HG02870 (cell line): ENCODE measurements around the gene ANKFY1.

Source experiments
- ATAC-seq: cut with Tn5 transposase; IDR thresholded peaks from one replicate; pipeline ENCODE4 v1.9.1; 2021; ENCODE audit warnings: mild to moderate bottlenecking, moderate library complexity; ENCODE audit not compliant: unreplicated experiment

The ANKFY1 gene

DNA sequence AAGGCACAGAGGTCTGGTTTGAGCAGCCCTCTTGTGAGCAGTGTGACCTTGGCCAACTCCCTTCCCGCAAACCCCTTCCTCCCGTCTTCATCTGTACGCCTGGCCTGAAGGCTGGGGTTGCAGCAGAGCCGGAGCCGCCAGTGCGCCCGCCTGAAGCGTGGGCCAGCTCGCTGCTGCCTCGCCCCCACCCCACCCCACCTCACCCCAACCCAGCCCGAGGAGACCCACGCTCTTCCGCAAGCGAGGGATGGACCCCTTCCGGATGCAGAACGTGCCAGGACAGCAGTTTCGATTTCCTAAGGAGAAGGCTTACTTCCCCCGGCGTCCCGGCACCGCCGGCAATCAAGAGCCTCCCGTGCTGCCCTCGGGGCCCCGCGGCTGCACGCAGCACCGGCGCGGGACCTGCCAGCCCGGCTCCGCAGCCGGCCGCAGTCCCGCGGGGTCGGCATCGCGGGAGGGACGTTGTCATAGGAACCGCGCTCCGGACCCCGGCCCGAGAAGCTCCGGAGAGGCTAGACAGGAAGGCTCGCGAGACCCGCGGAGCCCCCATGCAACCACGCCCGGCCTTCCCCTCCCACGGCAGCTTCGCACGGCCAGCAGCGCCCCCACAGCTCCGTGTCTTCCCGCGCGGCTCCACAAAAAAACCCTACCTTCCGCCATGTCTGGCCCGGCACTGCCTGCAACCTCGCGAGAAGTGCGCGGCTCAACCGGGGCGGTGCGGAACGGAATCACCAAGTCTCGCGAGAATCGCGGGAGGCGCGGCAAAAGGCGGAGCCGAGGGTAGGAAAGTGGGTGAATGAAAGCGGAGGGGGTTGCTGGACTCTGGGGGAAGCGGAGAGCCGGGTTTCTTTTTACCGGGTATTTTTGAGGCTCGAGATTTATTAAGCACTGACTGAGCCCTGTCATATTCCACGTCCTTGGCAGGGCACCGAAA lies at the start of gene ANKFY1:
ANKFY1 (minus strand) TSS at position 698 of the 934 bp plus-strand sequence; CDS start at position 660, 38 bp downstream.
- peak; percentile 87 for ATAC-seq

DNA sequence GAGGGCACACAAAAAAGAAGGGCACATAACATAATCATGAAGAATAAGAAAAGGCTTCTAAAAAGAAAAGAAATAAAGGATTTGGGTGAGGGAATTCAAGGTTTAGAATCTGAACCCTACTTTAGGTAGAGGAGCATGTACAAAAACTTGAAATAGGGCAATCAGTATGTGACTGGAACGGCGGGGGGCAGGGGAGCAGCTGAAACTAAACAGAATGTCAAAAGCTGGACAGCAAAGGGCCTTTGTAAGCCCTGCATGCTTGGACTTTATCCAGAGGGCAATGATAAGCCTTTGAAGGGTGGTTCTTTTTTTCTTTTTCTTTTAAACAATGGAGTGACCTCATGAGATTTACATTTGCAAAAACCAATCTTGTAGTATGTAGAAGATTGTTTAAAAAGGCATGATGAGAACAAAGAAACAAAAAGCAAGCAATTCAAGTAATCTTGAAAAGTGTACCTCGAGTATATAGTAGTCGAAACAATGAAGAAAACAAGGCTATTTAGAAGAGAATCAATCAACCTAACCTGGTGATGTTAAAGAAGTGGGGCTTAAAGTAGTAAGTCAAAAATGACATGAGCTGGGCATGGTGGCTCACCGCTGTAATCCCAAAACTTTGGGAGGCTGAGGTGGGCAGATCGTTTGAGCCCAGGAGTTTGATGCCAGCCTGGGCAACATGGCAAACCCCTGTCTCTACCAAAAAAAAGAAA lies 46.7 kb upstream of the ANKFY1 start:
- no peak for ATAC-seq

DNA sequence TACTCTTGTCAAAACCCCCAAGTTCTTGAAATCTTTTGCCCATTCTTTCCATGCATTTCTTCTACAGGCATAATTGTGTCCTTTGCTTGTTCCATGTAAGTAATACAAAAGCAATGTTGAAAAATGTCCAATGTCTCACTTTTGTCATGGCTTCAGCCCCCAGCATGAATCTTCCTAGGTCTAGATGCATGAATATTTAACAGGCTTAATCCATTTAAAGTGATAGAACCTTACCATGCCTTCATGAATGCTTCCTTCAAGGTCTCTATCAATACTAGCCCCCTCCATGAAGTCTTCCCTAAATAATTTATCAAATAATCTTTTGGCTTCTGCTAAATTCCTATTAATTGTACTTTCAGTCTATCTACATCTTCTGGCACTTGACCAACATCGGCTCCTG lies 46.1 kb upstream of the ANKFY1 start:
- ATAC-seq: no peak

- no peak for ATAC-seq
Measured at GRCh38 chr17:4307179-4307930, 43.6 kb upstream of the ANKFY1 start.

GRCh38 chr17:4305224-4305623 lies 41.4 kb upstream of the ANKFY1 start:
- no peak for ATAC-seq

DNA sequence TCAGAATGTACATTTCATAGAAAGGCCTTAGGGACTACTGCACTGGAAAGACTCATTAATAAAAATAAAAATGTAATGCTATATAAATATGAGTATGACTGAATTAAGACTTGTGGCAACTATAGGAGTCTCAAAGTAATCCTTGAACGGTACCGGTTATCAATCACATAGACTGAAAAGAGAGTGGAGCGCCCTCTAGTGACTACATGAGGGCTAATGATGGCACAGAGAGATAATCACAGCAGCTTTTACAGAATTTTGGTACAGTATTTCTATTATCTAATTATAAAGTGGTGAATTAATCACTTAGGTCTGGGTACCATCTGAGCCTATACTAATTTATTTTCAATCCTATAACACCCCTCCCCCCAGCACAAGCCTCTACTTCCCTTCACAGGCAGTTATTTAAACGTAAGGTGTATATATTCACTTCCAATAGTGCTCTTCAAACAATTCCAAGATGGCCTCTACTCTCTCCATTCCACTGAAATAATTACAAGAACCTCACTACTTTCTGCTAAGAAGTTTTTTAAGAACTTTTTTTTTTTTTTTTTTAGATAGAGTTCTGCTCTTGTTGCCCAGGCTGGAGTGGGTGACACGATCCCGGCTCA lies 40.7 kb upstream of the ANKFY1 start:
- ATAC-seq: no peak

DNA sequence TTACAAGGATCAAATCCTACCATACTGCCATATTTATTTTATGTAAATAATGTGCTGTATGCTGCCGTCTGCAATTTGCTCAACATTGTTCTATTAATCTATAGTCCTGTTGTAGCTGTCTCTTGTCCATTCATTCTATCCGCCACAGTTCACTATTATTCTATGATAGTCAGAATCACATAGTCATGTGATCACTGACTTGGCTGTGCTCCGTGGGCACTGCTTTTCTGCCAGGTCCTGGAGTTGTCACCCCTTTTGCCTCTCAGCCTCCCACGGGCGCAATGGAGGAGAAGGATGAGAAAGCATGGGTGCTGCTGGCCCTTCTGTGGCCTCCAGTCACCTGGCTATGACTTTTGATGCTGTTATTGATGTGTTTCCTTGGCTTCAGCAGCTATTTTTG lies 37.3 kb upstream of the ANKFY1 start:
- ATAC-seq: no peak

DNA sequence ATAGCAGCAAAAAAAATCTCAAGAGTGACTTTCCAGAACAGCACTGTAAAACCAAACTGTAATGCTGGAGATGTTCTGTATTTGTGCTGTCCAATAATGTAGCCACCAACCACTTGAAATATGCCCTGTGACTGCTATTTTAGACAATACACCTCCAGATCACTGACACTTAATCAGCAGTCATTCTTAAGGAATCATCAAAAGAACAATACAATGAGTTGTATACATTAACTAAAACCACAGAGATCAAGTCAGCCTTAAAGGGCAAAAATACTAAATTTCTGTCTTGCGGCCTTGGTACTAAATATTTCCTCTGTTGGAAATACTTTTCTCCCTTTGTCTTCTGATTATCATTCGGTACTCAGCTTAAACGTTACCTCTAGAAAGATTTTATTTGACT lies 33.6 kb upstream of the ANKFY1 start:
- no peak for ATAC-seq

DNA sequence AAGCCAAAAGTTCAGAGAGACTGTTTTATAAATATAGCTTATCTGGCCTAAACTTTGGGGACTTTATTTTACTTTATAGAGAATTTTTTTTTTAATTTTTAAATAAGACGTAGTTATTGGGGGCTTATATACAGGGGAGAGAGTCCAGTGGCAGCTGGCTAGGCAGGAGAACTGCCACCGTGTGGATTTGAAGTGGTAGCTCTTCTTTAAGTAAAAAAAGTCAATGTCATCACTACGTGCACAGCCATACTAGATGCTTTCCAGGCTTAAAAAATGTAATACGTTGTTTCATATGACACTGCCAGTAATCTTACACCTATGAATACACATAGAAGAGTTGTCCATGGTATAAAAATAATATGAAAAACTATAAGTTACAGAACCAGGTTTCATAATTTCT lies 31.9 kb upstream of the ANKFY1 start:
- ATAC-seq: no peak

DNA sequence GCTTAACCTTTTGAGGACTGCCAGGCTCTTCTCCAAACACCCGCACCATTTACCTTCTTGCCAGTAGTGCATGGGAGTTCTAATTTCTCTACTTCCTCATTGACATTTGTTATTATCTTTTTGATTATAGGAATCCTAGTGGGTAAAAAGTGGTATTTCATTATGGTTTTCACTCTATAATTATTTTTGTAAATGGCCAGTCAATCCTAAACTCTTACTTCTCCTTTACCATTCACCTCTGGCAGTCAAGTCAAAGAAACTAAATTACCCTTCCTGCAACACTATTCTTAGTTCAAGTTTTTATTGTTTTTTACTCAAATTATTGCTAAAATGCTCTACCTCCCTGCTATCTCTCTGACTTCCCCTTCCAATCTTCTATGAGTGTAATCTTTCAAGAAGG lies 29.8 kb upstream of the ANKFY1 start:
- ATAC-seq: no peak

DNA sequence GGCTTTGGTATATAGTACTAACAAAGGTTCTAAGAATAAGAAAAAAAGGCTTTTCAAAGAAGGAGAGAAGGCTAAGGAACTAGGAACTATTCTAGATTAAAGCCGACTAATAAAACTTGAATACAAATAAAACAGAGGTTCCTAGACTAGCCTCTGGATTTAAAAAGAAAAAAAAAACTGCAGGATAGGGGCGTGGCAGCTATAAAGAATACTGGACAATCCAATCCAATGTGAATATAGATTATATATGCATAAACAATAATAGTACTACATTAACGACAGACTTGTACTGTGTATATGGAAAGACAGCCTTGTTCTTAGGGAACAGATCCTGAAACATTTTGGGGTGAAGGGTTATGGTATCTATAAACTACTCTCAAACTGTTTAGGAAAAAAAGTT lies 23.9 kb upstream of the ANKFY1 start:
- no peak for ATAC-seq

- ATAC-seq: no peak
Measured at GRCh38 chr17:4276514-4276913, 12.7 kb upstream of the ANKFY1 start.

DNA sequence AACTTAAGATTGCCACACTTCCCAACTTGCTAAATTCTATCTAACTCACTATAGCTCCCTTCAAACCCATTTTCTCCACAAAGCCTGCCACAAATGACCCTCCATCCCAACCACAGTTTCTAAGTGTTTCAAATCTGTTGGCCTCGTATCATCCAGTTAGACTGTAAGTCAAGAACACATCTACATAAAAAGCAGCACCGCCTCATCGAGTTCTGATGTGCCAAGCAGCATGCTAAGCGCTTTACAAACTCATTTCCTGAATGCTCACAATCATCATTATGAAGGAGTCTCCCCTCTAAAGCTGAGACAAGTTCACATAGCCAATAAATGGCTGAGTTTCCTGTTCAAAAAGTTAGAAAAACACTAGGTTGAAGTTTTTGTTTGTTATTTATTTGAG lies 9.2 kb upstream of the ANKFY1 start:
- ATAC-seq: no peak

GRCh38 chr17:4272213-4272971 lies 8.6 kb upstream of the ANKFY1 start:
- ATAC-seq: no peak

- no peak for ATAC-seq
Measured at GRCh38 chr17:4270736-4271135, 7.0 kb upstream of the ANKFY1 start.

GRCh38 chr17:4269915-4270314 lies 6.1 kb upstream of the ANKFY1 start:
- ATAC-seq: no peak

DNA sequence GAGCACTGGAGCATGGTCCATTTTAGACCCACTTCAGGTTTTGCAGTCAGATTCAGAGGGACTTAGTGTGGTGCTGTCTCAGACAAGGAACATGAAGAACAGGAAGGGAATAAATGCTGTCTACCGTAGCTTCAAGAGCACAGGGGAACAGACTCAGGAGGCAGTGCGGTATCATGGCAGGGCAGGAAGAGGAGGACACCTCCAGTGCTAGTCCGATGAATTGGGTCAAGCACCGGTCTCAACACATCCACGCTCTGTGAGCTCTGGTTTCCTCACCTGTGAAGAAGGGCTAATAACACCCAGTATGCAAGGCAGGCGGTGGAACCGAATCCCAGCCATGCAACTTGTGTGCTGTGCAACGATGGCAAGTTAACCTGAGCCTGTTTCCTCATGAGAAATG lies 3.6 kb upstream of the ANKFY1 start:
- ATAC-seq: no peak

DNA sequence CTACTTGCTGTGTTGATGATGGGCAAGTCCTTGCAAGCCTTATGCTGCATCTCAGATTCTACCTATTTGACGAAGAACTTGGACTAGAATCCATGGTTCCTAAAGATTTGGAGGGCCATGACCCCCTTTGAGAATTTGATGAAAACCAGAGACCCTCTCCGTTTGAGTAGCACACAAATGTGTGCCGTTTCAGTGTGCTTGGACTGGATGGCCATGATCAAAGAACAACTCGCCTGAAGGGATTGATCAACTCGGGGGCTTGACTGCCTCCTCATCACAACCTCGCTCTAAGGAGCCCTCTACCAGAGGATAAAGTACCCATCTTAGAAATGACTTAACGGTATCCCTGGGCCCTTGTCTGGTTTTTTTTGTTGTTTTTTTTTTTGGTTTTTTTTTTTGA lies 2.8 kb upstream of the ANKFY1 start:
- no peak for ATAC-seq

- no peak for ATAC-seq
Measured at GRCh38 chr17:4262703-4263102, 1.1 kb downstream of the ANKFY1 start.

DNA sequence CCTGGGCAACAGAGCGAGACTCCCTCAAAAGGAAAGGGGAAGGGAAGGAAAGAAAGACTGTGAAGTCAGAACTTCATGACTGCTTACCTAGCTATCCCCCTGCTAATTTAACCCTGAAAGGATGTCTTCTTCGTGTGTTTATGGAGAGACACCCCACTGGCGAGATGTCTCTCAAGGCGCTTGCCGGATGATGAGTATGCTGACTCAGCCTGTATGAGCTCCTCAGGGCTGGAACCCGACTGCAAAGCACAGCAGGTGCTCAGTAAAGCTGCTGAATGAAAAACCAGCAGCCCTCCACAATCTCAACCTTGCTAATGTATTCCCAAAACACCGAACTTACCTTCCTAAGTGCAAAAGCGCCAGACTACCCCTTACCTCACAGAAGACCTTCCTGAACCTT lies 2.3 kb downstream of the ANKFY1 start:
- no peak for ATAC-seq
